Sciatic nerve (tissue), 2 donors: Measurements from ENCODE around the gene CHSY1. TPM values are rescaled to one million over a fixed set of nuclear protein-coding genes. Genes with fewer than 3 reads are reported as not detected.
"Not testable (repeated sequence)": the region's sequence is repeated elsewhere in the genome, so short reads cannot be mapped to it uniquely, and the experiment has no call there.

ENCODE experiments used
- ATAC-seq: fragments of 200-7000 bp; cut with Tn5 transposase; one replicate; pipeline ENCODE4 v1.9.1; 2020; ENCODE audit warnings: mild to moderate bottlenecking, moderate library complexity
- DNase-seq: peaks from one replicate; pipeline ENCODE4 v3.0.0-alpha.2; 2020; ENCODE audit warnings: low spot score
- intact Hi-C: fragments of 100-400 bp; cut with DNase I; formaldehyde crosslinking; loops from one replicate; pipeline ENCODE4 v1.14.2; 2022
- total RNA-seq: library from RNA; stranded (reverse); fragmentation: NEBNext Ultra II Directional; extraction: Animal tissue kit (Norgen Biotek cat#: 25700); gene quantifications from one replicate; pipeline ENCODE4 v1.2.1, GENCODE V29; 2021
- donor health status: DM: no; HTN: no; CAD: no.
- donor health status: DM: no; HTN: no; CAD: no.

Gene CHSY1
- total RNA-seq, 1 donor from 2014 or later, result 53.2 TPM

DNA sequence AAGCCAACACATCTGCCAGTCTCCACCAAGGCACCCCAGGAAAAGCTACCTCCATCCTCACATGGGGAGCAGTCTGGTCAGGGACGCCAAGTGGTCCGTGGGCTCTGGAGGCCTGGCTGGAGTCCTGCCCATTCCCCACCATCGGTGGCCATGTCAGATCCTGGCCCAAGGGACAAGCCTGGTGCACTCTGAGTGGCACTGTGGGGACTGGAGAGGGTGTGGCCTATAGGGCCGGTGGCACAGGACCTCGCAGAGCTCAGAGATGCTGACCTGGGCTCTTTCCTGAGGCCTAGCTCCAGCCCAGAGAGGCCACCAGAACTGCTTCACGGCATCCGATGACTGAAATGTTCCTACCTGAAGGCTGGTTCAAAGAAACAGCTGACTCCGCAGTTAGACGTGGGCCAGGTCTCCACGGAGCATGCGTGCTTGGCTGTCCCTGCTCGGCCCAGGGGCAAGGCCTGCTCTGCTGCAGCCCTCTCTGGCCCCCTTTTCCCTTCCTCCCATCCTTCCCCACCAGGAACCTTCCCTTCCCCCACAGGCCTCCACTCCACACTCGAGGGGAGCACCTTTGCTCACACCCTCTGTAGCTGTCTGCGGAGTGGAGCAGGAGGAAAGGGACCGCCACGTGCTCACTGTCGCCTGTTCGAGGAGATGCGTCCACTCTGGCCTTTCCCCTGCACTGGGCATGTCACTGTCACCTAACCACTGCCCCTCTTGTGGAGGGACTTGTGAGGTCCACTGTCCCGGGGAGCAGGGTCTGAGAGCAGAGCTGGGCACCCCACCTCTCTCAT lies 119.3 kb downstream of the CHSY1 start:
- DNase-seq, result no peak
- no peak for ATAC-seq
- intact Hi-C loops, result no loop called here

DNA sequence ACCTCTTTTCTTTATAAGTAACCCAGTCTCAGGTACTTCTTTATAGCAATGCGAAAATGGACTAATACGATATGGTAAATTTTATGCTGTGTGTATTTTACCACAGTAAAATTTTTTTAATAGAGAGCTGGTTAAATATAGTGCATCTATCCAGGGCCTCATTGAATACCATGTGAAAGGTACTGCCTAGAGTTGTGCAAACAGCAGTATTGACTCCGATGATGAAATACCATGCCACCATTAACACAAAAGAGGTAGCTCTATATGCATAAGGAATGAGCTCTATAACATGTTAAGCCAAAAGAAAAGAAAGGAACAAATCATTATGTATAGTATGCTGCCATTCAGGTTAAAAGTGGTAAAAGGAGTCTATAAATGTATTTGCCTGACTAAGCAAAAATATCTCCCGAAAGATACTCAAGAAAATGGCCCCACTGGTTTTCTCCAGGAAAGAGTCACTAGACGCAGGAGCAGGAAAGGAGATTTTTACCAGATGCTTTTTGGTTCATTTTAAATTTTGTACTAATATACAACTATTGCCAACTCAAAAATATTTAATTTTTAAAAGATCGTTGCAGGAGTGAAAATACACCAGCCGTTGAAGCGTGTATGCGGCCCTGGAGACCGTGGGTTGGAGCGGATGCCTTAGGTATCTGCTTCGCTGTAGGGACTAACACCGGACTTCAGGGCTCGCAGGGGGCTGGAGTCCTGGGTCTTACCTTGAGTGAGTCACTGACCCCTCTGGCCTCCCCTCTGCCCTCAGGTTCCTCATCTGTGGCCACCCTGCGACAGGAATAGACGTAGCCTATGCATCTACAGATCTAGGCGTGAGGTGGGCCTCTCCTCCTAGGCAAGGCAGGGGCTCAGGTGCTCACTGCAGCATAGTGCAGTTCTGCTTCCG lies 120.1 kb downstream of the CHSY1 start:
- ATAC-seq, result no peak
- no peak for DNase-seq
- intact Hi-C loops, result no loop called here

DNA sequence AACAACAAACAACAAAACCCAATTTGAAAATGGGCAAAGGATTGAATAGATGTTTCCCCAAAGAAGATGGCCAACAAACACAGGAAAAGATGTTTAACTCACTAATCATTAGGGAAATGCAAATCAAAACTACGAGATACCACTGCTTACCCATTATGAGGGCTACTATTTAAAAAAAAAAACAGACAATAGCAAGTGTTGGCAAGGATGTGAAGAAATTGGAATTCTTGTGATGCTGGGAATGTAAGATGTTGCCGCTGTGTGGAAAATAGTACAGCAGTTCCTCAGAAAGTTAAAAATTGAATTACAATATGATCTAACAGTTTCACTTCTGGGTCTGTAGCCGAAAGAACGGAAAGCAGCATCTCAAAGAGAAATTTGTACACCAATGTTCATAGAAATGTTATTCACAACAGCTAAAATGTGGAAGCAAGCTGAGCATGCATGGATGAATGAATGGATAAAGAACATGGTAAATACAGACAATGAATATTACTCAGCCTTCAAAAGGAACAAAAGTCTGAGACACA lies 121.9 kb downstream of the CHSY1 start:
- intact Hi-C loops, result no loop called here
- DNase-seq, result no peak

DNA sequence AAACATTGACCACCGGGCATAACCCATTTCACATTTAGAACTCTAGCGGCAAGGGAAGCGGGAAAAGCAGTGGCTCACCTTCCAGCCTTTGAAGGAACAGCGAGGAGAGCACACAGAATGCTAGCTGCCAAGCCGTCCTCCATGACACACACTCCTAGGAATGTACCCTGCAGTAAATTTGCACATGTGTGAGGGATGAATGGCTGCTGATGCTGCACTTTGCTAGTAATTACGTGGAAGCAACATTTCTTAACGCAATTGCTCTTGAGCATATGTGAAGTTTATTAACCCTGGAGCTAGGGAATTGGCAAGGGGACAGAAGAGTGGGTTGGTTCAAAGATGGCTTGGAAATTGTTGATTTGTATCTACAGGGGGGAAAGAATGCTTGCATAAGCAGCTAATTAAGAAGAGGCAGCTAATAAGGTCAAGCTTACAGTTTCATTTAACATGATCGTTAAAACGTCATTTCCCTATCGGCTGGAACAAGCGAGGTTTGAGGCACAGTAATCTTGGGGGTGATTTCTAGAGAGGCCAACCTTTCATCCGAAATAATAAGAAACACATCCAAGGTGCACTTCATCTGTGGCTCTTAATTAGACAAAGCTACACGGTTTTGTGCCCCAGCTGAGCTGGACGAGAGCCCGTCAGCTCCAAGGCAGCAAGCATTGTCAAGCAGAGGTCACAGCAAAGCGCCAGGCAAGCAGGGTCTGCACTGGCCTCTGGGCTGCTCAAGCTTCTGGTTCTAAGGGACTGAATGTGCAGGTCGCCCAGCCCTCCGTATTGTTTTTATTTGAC lies 123.4 kb downstream of the CHSY1 start:
- no peak for DNase-seq
- intact Hi-C loops, result no loop called here
- ATAC-seq, result peak; percentile 40

More for the DNA sequence above, 121.9 kb downstream of the CHSY1 start:
- ATAC-seq, result no peak

DNA sequence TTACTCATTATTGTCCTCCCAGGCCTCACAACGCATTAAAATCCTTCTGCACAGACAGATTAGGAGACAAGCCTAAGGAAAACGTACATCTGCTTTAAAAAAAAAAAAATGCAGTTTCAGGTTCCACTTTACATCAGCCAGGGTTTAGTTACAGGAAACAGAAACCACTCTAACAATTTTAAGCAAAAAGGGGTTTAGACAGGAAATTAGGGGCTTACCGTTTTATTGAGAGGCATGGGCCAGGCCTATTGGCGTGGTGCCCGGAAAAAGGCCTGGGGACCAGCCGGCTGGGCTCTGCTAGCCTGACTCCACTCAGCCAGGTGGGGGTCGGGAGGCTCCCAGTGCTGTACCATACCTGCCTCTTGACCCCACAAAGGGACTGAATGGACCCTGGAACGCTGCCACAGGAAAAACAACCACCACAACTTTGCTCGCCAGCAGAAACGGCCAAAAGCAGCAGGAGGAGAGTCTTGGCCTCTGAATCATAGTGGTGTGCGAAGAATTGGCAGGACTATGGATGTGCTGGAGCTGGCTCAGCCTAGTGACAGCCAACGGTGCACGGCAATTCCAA lies 124.3 kb downstream of the CHSY1 start:
- DNase-seq (peak; percentile 88), ATAC-seq (peak; percentile 97)
- intact Hi-C loops, result no loop called here

DNA sequence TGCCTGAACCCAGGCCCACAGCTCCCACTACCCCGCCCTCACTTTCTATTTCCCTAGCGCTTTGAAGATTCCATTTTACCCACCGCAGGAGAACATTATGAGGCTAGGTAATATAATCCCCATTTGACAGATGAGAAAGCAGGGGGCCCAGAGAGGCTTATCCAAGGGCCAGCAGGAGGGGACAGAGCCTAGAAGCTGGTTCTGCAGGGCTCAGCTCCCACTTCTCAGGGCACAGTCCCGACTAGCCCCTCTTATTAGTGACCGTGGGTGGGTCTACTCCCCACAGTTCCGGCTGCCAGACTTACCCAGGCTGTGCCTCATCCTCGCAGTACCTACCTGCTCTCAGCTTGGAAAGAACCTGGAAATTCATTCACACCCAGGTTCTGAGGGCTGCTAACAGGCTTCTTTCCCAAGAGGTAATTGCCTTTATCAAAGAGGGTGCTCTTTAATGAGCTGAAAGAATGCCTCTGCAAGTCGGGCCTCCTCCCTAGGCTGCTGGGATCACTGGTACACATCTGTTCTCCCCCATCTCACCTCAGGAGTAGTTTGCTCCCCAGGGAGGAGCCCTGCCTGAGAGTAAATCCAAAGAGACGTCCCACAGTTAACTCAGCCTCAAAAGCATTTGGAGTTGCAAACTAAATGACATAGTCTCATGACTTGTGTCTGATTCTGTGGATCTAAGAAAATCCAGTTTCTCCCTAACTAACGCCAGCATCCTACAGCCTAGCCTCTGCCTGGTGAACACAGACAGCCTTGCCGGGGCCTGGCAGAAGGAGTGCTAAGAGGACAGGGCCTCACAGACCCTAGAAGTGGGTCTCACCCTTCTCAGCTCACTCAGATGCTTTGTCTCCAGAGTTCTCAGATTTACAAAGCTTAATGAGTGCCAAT lies 125.0 kb downstream of the CHSY1 start:
- intact Hi-C loops, result no loop called here
- ATAC-seq, result peak; percentile 67
- DNase-seq, result no peak

DNA sequence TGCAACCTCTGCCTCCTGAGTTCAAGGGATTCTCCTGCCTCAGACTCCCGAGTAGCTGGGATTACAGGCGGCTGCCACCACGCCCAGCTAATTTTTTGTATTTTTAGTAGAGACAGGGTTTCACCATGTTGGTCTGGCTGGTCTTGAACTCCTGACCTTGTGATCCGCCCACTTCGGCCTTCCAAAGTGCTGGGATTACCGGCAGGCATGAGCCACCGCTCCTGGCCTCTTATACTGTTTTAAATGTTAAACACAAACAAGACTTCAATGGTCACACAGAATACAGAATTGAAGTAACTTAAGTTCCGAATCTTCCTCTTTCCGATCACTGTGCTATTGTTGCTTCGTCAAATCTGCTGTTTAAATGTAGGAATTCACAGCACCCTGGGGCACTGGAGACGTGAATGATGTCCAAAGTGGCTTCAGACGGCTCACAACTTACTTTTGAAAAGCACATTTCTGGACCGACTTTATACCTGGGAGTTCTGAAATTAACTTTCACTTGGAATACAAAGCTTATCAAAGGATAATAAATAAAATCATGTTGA lies 125.9 kb downstream of the CHSY1 start:
- intact Hi-C loops, result not testable (repeated sequence)

More for the DNA sequence above, 125.9 kb downstream of the CHSY1 start:
- not testable (repeated sequence) for ATAC-seq, DNase-seq

Other genes with a start within 250 kb of the CHSY1 start
- 74.4 TPM for gene SELENOS, start 25.4 kb upstream of the CHSY1 start, total RNA-seq
- gene SNRPA1, start 43.2 kb upstream of the CHSY1 start, total RNA-seq, result 43.8 TPM
- gene PCSK6, start 237.7 kb upstream of the CHSY1 start, total RNA-seq, result 13.9 TPM